GM21381 (cell line): Measurements from ENCODE around the gene GTF3C5.
"Not testable (repeated sequence)": the region's sequence is repeated elsewhere in the genome, so short reads cannot be mapped to it uniquely, and the experiment has no call there.

Source experiments
- ATAC-seq: cut with Tn5 transposase; IDR thresholded peaks from one replicate; pipeline ENCODE4 v1.9.1; 2021; ENCODE audit warnings: mild to moderate bottlenecking, moderate library complexity; ENCODE audit not compliant: unreplicated experiment

GTF3C5 gene

GRCh38 chr9:133027134-133027533 lies 3.7 kb upstream of the GTF3C5 start:
- no peak for ATAC-seq

DNA sequence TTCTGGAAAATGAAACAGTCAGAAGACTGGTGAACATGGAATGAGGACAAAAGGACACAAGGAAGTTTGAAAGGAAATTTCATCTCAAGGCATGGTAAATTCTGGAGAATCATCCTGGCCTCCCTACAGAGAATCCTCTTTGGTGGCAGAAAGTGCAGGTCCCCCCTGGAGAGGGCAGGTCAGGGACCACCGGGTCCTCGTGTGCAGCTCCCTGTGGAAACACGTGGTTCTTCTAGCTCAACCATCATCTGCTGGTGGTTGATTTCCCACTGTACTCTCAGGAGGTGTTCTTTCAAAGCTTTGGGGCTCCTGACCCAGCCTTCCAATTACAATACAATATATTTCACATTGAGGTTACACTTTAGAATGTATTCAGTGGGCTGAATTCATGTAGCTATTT lies 2.6 kb upstream of the GTF3C5 start:
- no peak for ATAC-seq

DNA sequence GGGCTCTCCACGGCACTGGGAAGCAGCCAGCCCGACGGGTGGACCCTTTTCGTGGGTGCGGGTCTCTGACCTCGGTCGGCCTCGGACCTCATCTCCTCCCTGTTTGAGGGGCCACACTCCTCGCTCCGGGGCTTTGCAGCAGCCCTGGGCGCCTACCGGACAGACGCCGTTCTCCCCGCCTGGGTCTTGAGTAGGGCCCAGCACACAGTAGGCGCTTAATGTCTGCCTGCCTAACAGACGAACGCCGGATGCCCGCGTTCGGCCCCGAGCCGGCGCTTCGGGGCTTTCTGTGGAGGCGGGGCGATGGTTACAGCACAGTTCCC lies 842 bp upstream of the GTF3C5 start:
- peak; percentile 21 for ATAC-seq

GRCh38 chr9:133031130-133031422 lies 279 bp downstream of the GTF3C5 start:
- ATAC-seq = no peak

DNA sequence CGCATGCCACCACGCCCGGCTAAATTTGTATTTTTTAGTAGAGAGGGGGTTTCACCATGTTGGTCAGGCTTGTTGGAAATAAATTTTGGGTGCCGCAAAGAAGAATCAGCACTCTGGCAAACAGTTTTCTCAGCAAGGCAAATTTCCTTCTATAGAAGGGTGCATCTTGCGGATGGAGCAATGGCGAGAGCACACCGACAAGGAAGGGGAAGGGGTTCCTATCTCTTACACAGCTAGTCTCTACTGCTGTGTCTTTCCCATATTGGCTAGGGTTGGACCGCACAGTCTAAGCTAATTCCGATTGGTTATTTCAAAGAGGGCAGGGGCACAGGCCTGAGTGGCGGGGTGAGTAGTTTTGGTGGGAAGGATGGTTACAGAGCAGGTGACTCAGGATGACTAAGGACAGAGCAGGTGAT lies 707 bp downstream of the GTF3C5 start:
- no peak for ATAC-seq

- ATAC-seq = no peak
These were observed 1.4 kb downstream of the GTF3C5 start for GRCh38 chr9:133032171-133032570.

GRCh38 chr9:133035669-133036068 lies 4.9 kb downstream of the GTF3C5 start:
- ATAC-seq = no peak

DNA sequence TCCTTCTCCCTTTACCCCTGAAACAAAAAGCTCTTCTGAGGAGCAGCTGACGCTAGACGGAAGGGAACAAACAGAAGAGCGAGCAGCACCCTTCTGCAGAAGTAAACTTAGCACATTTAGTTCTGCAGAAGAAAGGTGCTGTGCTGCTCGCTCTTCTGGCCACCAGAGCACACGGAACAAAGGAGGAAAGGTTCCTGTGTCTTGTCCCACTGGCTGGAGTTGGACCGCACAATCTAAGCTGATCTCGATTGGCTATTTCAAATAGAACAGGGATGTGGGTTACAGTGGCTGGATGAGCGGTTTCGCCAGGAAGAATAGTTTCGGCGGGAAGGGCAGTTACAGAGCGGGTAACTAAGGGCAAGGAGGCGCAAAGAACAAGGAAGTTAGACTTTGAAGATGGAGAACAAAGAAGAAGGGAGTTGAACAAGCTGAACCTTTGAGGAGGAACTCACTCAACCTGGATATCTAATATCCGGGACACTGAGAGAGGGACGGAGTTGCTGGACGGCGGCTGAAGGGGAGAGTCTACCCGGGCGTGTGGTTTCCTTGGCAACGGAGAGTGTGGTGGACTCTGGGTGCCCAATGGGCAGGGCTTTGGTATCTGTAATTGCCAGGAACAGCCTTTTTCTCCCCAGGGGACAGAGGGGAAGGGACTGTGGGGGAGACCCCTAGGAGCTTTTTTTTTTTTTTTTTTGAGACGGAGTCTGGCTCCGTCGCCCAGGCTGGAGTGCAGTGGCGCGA lies 7.1 kb downstream of the GTF3C5 start:
- ATAC-seq = no peak

GRCh38 chr9:133040892-133041479 lies 10.2 kb downstream of the GTF3C5 start:
- ATAC-seq = not testable (repeated sequence)

- ATAC-seq = no peak
These were observed 11.2 kb downstream of the GTF3C5 start for GRCh38 chr9:133041958-133042357.

DNA sequence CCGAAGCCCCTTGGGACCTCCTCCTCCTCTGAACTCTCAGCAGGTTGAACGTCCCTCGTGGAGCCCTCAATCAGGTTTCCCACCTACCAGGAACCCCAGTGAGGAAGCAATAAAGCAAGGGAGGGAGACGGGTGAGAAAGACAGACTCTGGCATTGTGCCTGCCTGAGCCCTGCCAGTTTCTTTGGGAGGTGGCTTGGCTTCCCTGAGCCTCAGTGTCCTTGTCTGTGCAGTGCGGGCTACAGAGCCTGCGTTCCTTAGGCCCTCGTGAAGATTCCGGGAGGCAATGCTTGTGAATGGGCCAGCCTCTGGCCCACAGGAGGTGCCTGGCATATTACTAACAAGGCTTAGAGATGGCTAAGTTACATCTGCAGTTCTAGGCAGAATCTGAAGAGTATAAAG lies 11.9 kb downstream of the GTF3C5 start:
- no peak for ATAC-seq

DNA sequence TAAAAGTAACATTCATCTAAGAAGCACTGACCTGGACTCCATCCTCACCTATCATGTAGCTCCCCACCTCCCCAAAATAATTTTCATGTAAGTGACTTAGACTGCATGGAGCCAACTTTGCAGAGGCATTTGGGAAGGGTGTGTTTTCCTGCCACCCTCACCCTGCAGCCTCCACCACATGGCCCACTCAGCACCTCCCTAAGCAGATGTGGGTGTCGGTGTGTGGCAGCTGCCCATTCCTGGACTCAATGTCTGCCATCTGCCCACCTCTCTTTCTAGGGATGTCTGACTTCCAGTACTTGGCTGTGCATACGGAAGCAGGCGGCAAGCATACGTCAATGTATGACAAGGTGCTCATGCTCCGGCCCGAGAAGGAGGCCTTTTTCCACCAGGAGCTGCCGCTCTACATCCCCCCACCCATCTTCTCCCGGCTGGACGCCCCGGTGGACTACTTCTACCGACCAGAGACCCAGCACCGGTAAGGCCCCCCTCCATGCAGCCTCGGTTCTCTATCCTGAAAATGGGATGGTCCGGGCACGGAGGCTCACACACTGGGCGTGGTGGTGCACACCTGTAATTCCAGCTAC lies 12.7 kb downstream of the GTF3C5 start:
- no peak for ATAC-seq

DNA sequence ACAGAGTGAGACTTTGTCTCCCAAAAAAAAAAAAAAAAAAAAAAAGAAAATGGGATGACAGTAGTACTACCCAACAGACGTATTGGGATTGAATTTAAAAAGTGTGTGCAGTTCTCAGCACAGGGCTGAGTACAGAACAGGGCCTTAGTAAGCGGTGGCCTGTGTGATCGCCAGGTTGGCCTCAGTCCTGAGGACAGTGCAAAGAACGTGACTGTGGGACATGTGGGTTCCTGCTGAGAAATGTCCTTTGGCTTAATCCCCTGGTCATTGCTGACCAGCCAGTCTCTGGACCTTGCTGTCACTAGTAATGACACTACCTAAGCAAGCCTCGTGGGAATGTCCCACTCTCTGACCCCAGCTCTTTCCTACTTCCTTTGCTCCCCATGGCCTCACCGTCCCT lies 13.3 kb downstream of the GTF3C5 start:
- ATAC-seq = no peak

DNA sequence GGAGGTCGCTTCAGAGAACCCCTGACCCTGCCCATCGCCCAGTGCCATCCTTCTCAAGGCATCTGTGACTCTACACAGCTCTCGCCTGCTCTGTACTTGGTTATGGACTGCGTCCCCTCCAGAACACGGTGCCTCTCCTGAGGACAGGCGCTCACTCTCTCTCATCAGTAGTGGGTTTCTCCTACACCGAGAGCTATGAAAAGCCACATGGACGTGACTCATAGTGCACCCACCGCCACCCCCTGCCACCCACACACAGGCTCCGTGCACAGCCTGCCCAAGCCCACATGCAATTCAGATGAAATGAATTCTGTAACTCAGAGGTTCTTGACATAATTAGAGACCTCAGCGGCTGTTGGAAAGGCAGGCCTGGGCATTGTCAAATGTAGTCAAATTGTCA lies 13.9 kb downstream of the GTF3C5 start:
- no peak for ATAC-seq

- no peak for ATAC-seq
These were observed 14.3 kb downstream of the GTF3C5 start for GRCh38 chr9:133045132-133045531.

GRCh38 chr9:133046196-133046899 lies 15.6 kb downstream of the GTF3C5 start:
- no peak for ATAC-seq

- no peak for ATAC-seq
These were observed 16.1 kb downstream of the GTF3C5 start for GRCh38 chr9:133046900-133047295.

- ATAC-seq = no peak
These were observed 17.8 kb downstream of the GTF3C5 start for GRCh38 chr9:133048595-133048994.

DNA sequence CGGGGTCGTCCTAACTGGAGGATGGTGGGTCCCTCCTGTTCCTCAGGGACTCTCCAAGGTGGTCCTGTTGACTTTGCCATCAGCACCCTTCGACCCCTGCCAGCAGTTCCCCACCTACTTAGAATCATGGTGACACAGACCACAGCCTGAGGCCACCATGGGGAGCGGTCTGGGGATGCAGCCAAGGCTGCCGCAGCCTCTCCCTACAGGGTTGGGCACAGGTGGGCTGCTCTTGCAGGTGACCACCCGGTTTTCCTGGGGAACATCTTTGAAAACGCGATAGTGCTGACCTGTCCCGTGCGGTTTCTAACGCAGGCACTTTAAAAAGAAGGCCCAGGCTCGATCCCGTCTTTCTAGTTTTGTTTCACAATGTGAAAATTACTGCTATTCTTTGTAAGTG lies 18.2 kb downstream of the GTF3C5 start:
- no peak for ATAC-seq

- no peak for ATAC-seq
These were observed 19.3 kb downstream of the GTF3C5 start for GRCh38 chr9:133050142-133050541.

DNA sequence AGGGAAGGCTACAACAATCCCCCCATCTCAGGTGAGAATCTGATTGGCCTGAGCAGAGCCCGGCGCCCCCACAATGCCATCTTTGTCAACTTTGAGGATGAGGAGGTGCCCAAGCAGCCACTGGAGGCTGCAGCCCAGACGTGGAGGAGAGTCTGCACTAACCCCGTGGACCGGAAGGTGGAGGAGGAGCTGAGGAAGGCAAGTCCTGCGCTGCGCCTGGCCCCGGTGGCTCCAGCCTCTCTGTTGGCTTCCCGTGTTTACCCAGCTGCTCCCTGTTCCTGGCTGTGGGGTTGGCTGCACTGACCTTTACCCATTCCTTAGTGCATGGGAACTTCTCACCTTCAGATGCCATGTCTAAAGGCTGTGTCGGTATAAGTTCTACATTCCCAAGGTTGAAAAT lies 20.0 kb downstream of the GTF3C5 start:
- ATAC-seq = no peak

- ATAC-seq = no peak
These were observed 20.6 kb downstream of the GTF3C5 start for GRCh38 chr9:133051281-133051900.
